Esophagus muscularis mucosa (tissue), 4 donors: ENCODE results near the gene SGSH. TPM values are rescaled to one million over a fixed set of nuclear protein-coding genes. Genes with fewer than 3 reads are reported as not detected.

ENCODE experiments used
- DNase-seq: peaks from one replicate; pipeline ENCODE4 v3.0.0-alpha.2; 2017; ENCODE audit errors: extremely low spot score
- H3K27ac ChIP-seq, 4 donors: fragments of 200-600 bp; sonication (generic); replicated peaks in 1 of 4; 1 replicate in 3 of 4; 2 replicates in 1 of 4; pipeline ENCODE4 v1.5.1; 2016 to 2019; ENCODE audit warnings: mild to moderate bottlenecking in 1 of 4
- H3K27me3 ChIP-seq, 4 donors: fragments of 200-600 bp; sonication (generic); one replicate each; pipeline versions ENCODE4 v1.5.1 to v1.6.0; 2016 to 2019
- H3K36me3 ChIP-seq, 4 donors: fragments of 200-600 bp; sonication (generic); one replicate each; pipeline ENCODE4 v1.5.1; 2016 to 2019
- H3K4me1 ChIP-seq, 4 donors: fragments of 200-600 bp; sonication (generic); one replicate each; pipeline ENCODE4 v1.5.1; 2016 to 2019
- H3K4me3 ChIP-seq, 4 donors: fragments of 200-600 bp; sonication (generic); 1 replicate in 2 of 4; 2 replicates in 2 of 4; pipeline ENCODE4 v1.5.1; 2016 to 2019; ENCODE audit warnings: mild to moderate bottlenecking in 4 of 4, moderate library complexity in 1 of 4
- H3K9me3 ChIP-seq, 4 donors: fragments of 200-600 bp; sonication (generic); 1 replicate in 3 of 4; 2 replicates in 1 of 4; pipeline ENCODE4 v1.5.1; 2016 to 2019
- CTCF ChIP-seq, 3 experiments: fragments of 200-600 bp in 2 of 3; fragments of 450-650 bp in 1 of 3; sonication (generic) in 2 of 3; IDR thresholded peaks; one replicate each; pipeline ENCODE4 v1.5.1; 2017 to 2019; ENCODE audit warnings: antibody characterized with exemption in 3 of 3, mild to moderate bottlenecking in 2 of 3, moderate library complexity in 1 of 3
- EP300 ChIP-seq: sonication (generic); formaldehyde crosslinking; IDR thresholded peaks from one replicate; pipeline ENCODE4 v1.6.1; 2017; ENCODE audit warnings: antibody characterized with exemption
- POLR2A ChIP-seq: fragments of 450-650 bp; IDR thresholded peaks from one replicate; pipeline ENCODE4 v1.6.1; 2017; ENCODE audit warnings: antibody characterized with exemption, moderate library complexity, mild to moderate bottlenecking, low read depth
- POLR2AphosphoS5 ChIP-seq, 2 donors: sonication (generic); formaldehyde crosslinking; IDR thresholded peaks; one replicate each; pipeline ENCODE4 v1.6.1; 2017; ENCODE audit warnings: antibody characterized with exemption in 2 of 2
- WGBS: methylation state at CpG from one replicate; pipeline ENCODE4 v1.1.5; 2018; 5-methylcytosine and 5-hydroxymethylcytosine counted together
- intact Hi-C: fragments of 100-400 bp; cut with DNase I; formaldehyde crosslinking; loops from one replicate; pipeline ENCODE4 v1.15.1; 2023
- total RNA-seq, 4 donors: library from RNA; depleted of rRNA; stranded (reverse); fragments of >200 nt; gene quantifications; one replicate each; pipeline versions ENCODE4 v1.1.0 to v1.2.1, GENCODE V29; 2016

Gene SGSH
- total RNA-seq, 4 donors from 2014 or later: 12.9 to 24.4 (median 21.3) TPM

GRCh38 chr17:80176757-80177156 lies 43.4 kb downstream of the SGSH start:
- no peak for TF ChIP-seq POLR2A
- TF ChIP-seq CTCF (IDR thresholded peaks at IDR 0.05): no peak
- no peak for TF ChIP-seq EP300
- TF ChIP-seq POLR2AphosphoS5 (IDR thresholded peaks at IDR 0.05): no peak
- H3K27me3 ChIP-seq: peaks cover 0 to 6% (median 0%) of the 10 kb centered on the region in 4 donors
- H3K9me3 ChIP-seq: no peaks in the 10 kb centered on the region
- 93% methylated on average over 11 of the region's 11 CpGs for WGBS
- DNase-seq: no peak
- no peaks in the 10 kb centered on the region for H3K36me3 ChIP-seq
- peaks cover 0 to 5% (median 0%) of the 10 kb centered on the region in 4 donors for H3K4me1 ChIP-seq
- intact Hi-C loops: no loop called here
- no peak overlapping the region for H3K4me3 ChIP-seq
- H3K27ac ChIP-seq: no peak overlapping the region

GRCh38 chr17:80173916-80174315 lies 46.2 kb downstream of the SGSH start:
- intact Hi-C loops: no loop called here
- no peaks in the 10 kb centered on the region for H3K36me3 ChIP-seq
- no peak overlapping the region for H3K4me3 ChIP-seq
- 88% methylated on average over 6 of the region's 6 CpGs for WGBS
- H3K27me3 ChIP-seq: peaks cover 0 to 11% (median 0%) of the 10 kb centered on the region in 4 donors
- no peak overlapping the region for H3K27ac ChIP-seq
- H3K4me1 ChIP-seq: peaks cover 0 to 5% (median 0%) of the 10 kb centered on the region in 4 donors
- H3K9me3 ChIP-seq: no peaks in the 10 kb centered on the region
- DNase-seq: no peak
- TF ChIP-seq EP300 (no peak), POLR2AphosphoS5 (IDR thresholded peaks at IDR 0.05) (no peak), CTCF (IDR thresholded peaks at IDR 0.05) (no peak), POLR2A (no peak)

DNA sequence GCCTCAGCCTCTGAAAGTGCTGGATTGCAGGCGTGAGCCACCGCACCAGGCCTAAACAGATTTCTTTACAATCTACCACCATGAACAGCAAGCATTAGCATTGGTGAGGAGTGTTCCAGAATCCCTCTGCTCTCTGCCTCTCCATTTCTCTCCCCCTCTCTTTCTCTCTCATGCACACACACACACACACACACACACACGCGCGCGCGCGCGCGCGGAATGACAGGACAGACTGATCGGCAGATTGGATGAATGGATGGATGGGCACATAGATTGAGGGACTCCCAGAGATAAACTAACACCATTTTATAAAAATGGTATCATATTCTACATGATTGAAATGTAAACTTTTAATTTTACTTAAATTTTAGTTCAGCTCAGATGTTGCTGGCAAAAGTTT lies 47.0 kb downstream of the SGSH start:
- Histone ChIP-seq H3K36me3 (no peaks in the 10 kb centered on the region), H3K27me3 (peaks cover 0 to 11% (median 0%) of the 10 kb centered on the region in 4 donors), H3K4me3 (no peak overlapping the region), H3K27ac (no peak overlapping the region), H3K4me1 (peaks cover 0 to 5% (median 0%) of the 10 kb centered on the region in 4 donors), H3K9me3 (no peaks in the 10 kb centered on the region)
- DNase-seq: no peak
- no peak for TF ChIP-seq POLR2A
- no peak for TF ChIP-seq EP300
- TF ChIP-seq CTCF (IDR thresholded peaks at IDR 0.05): no peak
- no peak for TF ChIP-seq POLR2AphosphoS5 (IDR thresholded peaks at IDR 0.05)
- intact Hi-C loops: no loop called here
- WGBS: 96% methylated on average over 12 of the region's 12 CpGs

DNA sequence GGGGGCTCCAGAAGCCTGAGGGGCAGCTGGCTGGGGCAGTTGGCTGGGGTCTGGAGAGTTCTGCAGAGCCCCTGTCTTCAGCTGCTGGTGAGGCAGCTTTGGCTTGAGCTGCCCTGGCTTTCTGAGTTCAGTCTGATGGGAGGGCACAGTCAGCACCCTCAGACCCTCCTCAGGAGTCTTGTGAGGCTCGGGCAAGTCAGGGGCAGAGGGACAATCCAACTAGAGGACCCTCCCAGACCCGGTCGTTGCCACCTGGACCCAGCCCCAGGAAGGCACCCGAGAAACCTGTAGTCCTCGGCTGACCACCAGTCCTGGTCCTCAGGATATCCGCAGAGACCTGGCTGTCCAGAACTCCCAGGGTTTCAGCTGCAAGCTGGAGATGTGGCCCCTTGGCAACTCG lies 48.5 kb downstream of the SGSH start:
- 95% methylated on average over 4 of the region's 7 CpGs for WGBS
- Histone ChIP-seq H3K9me3 (no peaks in the 10 kb centered on the region), H3K36me3 (no peaks in the 10 kb centered on the region), H3K4me3 (no peak overlapping the region), H3K27ac (no peak overlapping the region), H3K27me3 (peaks cover 0 to 11% (median 0%) of the 10 kb centered on the region in 4 donors), H3K4me1 (peaks cover 0 to 5% (median 0%) of the 10 kb centered on the region in 4 donors)
- DNase-seq: no peak
- TF ChIP-seq EP300 (no peak), CTCF (IDR thresholded peaks at IDR 0.05) (no peak), POLR2A (no peak), POLR2AphosphoS5 (IDR thresholded peaks at IDR 0.05) (no peak)
- intact Hi-C loops: no loop called here

- no peak for TF ChIP-seq CTCF (IDR thresholded peaks at IDR 0.05)
- H3K27ac ChIP-seq: no peak within 1 kb of the TSS
- DNase-seq: no peak
- no peak within 1 kb of the TSS for H3K4me3 ChIP-seq
- H3K36me3 ChIP-seq: no peaks in the 10 kb centered on the region
- H3K27me3 ChIP-seq: peaks cover 0 to 10% (median 0%) of the 10 kb centered on the region in 4 donors
- intact Hi-C loops: no loop called here
- H3K4me1 ChIP-seq: no peaks in the 10 kb centered on the region
- WGBS: 78% methylated on average over 18 of the region's 19 CpGs
- H3K9me3 ChIP-seq: no peaks in the 10 kb centered on the region
Observed at GRCh38 chr17:80169784-80170500, 50.2 kb downstream of the SGSH start, which contains the start of gene CARD14. Gene CARD14 (plus strand): TSS chr17:80170030. CDS start chr17:80181439, 11,409 bp downstream.
